NCI-H1105 treated with DMSO at 0.1 percent for 48 hours (cell line): ENCODE data around the gene NFRKB.

Source experiments
- DNase-seq: peaks from one replicate; lab custom pipeline; 2025; lab: John Stamatoyannopoulos, UW

The NFRKB gene

GRCh38 chr11:129895126-129896041 lies at the start of gene NFRKB:
Gene NFRKB (minus strand): TSS chr11:129895578. CDS start chr11:129892849, 2,729 bp downstream.
- peak; percentile 93 for DNase-seq

DNA sequence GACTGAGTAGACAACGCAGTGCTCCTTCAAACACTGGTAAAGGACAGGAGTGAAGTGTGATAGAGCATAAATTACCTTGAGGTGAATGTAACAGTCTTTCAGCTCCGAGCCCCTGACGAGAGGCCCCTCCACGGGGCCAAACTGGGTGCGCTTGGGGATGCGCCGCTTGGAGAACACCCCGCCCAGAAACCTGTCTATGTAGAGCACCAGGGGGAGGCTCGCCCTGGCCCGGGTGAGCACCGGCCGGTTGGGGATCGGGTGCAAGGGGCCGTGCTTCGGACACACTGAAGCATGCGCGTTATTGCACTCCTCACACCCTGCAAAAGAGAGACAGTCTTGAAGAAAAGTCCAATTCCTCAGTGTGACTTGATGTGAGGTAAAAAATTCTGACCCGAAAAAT lies 49.3 kb upstream of the NFRKB start:
- no peak for DNase-seq

GRCh38 chr11:129943036-129943435 lies 47.7 kb upstream of the NFRKB start:
- no peak for DNase-seq

DNA sequence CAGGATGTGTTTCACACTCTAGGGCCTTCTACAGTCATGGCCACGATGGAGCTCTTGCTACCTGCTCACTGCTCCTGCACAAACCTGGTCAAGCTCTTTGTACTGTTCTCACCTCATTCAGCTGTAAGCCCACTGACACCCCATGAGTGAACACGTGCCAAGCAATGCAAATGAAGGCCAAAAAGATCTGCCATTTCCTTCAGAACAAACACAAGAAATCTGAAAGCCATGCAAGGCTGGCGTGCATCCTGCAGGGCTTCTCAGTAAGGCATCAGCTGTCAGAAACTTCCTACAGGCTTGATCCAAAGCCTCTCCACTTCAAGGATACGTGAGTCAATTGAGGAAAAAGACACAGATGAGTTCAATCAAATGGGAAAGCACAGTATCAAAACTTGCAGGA lies 44.1 kb upstream of the NFRKB start:
- no peak for DNase-seq

- no peak for DNase-seq
These were observed 43.4 kb upstream of the NFRKB start for GRCh38 chr11:129938764-129939163.

DNA sequence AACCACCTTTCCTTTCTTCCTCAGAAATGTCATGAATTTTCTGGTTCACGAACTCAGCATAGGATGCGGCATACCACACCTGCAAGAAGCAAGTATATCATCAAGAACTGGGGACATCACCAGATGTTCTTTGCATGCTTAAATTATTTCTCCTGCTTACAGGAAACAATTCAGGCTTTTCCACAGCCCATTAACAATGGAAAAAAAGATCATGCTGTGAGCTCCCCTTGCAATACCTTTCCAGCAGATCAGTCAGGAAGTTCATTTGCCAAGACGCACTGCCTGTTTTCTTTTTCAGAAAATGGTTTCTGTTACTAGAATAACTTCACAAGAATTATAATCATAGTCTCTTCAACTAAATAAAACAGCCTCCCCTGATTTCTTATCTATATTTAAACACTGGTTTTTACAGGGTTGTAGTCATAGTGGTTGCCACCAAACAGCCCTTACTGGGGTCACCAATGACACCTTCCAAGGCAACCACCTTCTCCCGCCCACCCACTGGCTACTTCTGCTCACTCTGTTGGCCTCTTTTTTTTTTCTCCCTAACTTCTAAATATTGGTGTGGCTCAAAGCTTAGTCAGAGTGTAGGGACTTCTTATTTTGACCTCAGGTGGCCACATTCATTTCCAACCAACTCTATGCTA lies 42.3 kb upstream of the NFRKB start:
- DNase-seq, result no peak

DNA sequence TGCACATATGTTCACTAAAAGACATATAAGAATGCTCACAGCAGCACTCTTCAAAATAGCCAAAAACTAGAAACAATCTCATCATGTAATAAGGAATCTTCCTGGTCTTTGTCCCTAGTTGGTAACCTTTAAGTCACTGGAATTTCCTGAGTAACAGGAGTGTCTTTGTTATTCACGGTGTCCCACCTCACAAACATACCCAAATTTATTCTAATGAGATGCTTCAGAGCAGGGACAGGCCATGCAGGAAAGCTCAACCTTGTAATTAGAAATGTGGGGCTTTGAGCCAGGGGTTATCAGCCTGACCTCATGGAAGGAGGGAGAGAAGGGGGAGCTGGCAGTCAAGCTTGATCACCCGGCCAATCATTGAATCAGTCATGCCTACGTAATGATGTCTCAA lies 40.3 kb upstream of the NFRKB start:
- DNase-seq, result no peak

- DNase-seq, result no peak
These were observed 38.5 kb upstream of the NFRKB start for GRCh38 chr11:129933891-129934290.

- no peak for DNase-seq
These were observed 37.9 kb upstream of the NFRKB start for GRCh38 chr11:129933262-129933661.

- no peak for DNase-seq
These were observed 37.1 kb upstream of the NFRKB start for GRCh38 chr11:129932381-129933067.

GRCh38 chr11:129930743-129931142 lies 35.4 kb upstream of the NFRKB start:
- no peak for DNase-seq

DNA sequence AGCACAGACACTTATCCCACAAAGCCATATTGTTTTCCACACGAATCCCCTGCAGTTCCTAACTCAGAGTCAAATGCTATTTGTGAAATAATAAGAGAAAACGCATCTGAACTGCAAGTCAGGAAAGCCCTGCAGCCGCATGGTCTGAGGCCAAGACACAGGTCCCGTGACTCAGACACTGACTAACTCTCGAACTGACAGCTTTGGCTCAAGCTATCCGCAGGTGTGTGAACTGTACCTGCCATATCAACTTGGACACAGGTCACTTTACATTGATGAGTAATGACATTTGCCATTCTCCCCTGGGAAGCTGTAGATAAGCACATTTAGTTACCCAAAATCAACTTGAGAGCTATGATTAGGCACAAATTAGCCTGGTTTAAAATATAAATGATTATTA lies 34.9 kb upstream of the NFRKB start:
- no peak for DNase-seq

- DNase-seq, result no peak
These were observed 34.3 kb upstream of the NFRKB start for GRCh38 chr11:129929721-129930120.

GRCh38 chr11:129928923-129929692 lies 33.7 kb upstream of the NFRKB start:
- DNase-seq, result no peak

GRCh38 chr11:129922674-129923073 lies 27.3 kb upstream of the NFRKB start:
- no peak for DNase-seq

- no peak for DNase-seq
These were observed 23.0 kb upstream of the NFRKB start for GRCh38 chr11:129918361-129918760.

GRCh38 chr11:129917231-129917630 lies 21.9 kb upstream of the NFRKB start:
- no peak for DNase-seq

- DNase-seq, result no peak
These were observed 15.9 kb upstream of the NFRKB start for GRCh38 chr11:129911298-129911697.

DNA sequence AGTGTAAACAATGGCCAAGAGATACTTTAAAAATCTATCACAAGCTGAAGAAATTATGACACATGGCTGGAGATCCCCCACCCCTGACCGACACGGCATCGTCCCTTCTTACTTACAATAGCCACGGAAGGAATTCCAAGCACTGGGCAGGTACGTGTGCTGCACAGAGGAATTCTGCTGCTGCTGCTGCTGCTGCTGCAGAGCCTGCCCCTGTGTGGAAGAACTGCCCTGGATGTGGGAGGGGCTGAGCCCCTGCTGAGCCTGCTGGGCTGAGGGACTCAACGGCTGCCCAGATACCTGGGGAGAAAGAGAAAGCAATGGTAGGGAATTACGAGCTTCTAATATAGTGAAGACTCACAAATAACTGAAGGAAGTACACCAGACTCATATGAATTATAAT lies 15.0 kb upstream of the NFRKB start:
- DNase-seq, result no peak

GRCh38 chr11:129905402-129905801 lies 10.0 kb upstream of the NFRKB start:
- no peak for DNase-seq

- DNase-seq, result no peak
These were observed 684 bp upstream of the NFRKB start for GRCh38 chr11:129896062-129896461.
